HT1080 (cell line): ENCODE data around the gene PPP6R2. TPM values are rescaled to one million over a fixed set of nuclear protein-coding genes. Genes with fewer than 3 reads are reported as not detected.
A peak's percentile ranks its signal among the peaks of the same experiment; 100 is the strongest.
"Not testable (repeated sequence)": the region's sequence is repeated elsewhere in the genome, so short reads cannot be mapped to it uniquely, and the experiment has no call there.

Experiments used
- DNase-seq: peaks from one replicate; pipeline ENCODE4 v3.0.0-alpha.2; 2015; ENCODE audit warnings: low read depth
- total RNA-seq: library from RNA; depleted of rRNA; stranded (reverse); fragments of >200 nt; shearing (Covaris generic); gene quantifications from 2 replicates; pipeline ENCODE4 v1.2.3, GENCODE V29; 2014

The PPP6R2 gene
- total RNA-seq, 1 experiment from 2014 or later: 44.6 TPM

DNA sequence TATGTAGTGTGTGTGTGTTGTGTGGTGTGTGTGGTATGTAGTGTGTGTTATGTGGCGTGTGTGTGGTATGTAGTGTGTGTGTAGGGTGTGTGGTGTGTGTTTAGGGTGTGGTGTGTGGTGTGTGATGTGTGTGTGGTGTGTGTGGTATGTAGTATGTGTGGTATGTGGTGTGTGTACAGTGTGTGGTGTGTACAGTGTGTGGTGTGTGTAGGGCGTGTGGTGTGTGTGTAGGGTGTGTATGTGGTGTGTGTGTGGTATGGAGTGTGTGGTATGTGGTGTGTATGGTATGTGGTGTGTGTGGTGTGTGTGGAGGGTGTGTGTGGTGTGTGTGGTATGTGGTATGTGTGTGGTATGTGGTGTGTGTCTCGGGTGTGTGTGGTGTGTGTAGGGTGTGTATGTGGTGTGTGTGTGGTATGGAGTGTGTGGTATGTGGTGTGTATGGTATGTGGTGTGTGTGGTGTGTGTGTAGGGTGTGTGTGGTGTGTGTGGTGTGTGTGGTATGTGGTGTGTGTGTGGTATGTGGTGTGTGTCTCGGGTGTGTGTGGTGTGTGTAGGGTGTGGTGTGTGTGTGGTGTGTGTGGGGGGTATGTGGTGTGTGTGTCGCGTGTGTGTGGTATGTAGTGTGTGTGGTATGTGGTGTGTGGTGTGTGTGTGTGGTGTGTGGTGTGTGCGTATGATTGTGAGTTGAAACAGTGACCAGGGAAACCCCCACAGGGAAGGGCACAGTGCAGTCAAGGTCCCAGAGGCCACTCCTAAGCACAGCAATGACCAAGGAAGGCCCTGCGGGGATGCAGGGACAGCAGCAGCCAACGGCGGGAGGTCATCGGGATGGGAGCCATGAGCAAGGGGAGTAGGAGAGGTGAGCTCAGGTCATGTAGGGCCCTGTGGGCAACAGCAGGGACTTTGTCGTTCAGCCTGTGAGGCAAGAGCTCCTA is 2.9 kb upstream of the PPP6R2 start:
- no peak for DNase-seq

DNA sequence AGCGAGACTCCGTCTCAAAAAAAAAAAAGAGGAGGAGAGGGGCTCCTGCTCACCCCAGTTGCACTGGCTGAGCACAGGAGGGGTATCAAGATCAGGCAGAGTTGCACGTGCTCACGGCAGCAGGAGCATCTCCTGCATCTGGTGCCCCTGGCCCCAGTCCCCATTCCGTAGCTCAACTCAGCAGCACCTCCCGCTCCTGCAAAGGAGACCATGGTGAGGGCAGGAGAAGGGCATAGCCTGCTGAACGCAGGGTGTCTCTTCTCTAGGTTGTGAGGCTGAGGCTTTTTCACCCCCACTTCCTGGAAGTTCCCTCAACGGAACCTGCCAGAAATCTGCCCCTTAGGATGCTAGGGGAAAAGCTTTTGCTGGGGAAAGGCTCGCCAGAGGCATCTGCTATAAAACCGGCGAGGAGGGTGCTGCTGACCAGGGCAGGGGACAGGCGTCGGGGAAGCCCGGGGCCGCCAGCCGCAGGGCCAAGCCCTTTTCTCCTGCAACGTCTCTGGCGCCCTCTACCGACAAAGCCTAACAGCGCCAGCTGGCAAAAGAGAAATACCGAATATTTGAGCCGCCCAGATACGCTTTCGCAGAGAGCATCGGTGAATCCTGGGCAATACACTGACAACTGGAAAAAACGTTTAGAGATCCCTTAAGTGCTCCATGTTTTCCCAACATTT is 1.0 kb upstream of the PPP6R2 start:
- DNase-seq: peak; percentile 80

DNA sequence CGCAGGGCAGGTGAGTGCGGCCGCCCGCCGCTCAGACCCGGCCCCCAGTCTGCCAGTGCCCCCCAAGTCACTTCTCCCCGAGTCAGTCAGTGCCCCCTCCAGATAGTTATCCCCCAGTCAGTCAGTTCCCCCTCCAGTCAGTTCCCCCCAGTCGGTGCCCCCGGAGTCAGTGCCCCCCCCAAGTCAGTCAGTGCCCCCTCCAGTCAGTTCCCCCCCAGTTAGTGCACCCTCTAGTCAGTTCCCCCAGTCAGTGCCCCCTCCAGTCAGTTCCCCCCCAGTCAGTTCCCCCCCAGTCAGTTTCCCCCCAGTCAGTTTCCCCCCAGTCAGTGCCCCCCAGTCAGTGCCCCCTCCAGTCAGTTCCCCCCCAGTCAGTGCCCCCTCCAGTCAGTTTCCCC is 411 bp downstream of the PPP6R2 start:
- no peak for DNase-seq

DNA sequence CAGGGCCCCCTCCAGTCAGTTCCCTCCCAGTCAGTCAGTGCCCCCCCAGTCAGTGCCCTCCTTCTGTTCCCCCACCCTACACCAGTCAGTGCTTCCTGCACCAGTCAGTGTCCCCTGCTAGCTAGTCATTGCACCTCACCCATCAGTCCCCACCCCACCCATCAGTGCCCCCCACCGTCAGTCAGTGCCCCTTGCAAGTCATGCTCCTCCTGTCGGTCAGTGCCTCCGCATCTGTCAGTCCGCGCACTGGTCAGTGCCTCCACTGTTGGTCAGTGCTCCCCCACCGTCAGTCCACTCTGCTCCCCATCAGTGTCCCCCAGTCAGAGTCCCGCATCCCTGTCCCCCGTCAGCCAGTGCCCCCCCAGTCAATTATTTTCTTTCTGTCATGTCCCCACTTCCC is 3.3 kb downstream of the PPP6R2 start:
- no peak for DNase-seq

DNA sequence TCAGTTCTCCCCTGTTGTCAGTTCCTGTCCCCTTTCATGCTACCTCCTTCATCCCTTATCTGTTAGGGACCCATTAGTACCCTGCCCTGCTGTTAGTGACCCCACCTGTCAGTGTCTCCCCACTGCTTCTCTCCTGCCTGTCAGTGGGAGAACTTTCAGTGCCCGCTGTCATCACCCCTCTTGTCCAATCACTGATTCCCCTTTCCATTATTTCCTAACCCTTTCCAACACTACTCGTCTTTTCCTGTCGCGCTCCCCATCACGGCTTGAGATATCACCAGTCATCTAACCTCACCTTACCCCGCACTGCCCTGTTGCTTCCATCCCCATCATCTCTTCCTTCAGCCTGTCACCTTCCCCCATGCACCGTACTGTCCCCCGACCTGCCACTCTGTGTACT is 4.0 kb downstream of the PPP6R2 start:
- no peak for DNase-seq

DNA sequence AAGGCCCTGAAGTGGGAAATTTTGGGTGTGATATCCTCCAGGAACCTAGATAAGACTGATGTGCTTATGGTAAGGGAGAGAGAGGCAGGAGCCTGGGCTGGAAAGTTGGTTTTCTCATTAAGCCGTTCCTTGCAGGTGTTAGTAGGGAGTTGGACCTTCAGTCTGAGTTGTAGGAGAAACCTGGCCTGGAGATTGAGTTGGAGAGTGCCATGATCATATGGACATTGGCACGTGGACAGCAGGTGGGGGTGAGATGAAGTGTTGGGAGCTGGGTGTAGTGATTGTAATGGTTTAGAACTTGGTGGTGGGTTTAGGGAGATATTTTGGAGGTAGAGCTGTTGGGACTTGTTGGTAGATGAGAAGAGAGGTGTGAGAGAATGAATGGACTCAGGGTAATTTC is 4.9 kb downstream of the PPP6R2 start:
- DNase-seq: no peak

DNA sequence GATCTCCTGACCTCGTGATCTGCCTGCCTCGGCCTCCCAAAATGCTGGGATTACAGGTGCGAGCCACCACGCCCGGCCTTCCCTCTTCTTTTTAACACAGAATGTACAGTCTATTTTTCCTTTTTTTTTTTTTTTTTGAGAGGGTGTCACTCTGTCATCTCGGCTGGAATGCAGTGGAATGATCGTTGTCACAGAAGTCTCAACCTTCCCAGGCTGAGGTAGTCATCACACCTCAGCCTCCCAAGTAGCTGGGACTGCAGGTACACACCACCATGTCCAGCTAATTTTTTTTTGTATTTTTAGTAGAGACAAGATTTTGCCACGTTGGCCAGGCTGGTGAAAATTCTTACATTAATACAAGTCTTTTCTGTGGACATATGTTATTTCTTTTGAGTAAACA is 13.1 kb downstream of the PPP6R2 start:
- no peak for DNase-seq

DNA sequence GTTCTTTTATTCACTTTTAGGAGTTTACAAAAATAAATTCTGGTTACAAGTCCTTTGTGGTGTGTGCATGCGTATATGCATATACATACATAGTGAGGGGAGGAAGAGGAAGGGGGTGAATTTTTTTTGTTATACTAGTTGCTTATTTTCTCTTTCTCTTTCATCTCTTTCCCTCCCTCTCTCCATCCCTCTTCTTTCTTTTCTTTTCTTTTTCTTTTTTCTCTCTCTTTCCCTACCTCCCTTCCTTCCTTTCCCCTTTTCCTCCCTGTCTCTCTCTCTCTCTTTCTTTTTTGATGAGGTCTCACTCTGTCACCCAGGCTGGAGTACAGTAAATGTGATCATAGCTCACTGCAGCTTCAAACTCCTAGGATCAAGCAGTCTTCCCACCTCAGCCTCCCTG is 14.1 kb downstream of the PPP6R2 start:
- no peak for DNase-seq

DNA sequence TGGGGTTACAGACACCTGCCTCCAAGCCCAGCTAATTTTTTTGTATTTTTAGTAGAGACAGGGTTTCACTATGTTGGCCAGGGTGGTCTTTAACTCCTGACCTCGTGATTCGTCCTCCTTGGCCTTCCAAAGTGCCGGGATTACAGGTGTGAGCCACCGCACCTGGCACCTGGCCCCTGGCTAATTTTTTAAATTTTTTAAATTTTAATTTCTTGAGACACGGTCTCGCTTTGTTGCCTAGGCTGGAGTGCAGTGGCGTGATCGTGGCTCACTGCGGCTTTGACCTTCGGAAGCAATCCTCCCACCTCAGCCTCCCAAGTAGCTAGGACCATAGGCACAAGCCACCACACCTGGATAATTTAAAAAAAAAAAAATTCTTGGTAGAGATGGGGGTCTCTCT is 14.6 kb downstream of the PPP6R2 start:
- no peak for DNase-seq

DNA sequence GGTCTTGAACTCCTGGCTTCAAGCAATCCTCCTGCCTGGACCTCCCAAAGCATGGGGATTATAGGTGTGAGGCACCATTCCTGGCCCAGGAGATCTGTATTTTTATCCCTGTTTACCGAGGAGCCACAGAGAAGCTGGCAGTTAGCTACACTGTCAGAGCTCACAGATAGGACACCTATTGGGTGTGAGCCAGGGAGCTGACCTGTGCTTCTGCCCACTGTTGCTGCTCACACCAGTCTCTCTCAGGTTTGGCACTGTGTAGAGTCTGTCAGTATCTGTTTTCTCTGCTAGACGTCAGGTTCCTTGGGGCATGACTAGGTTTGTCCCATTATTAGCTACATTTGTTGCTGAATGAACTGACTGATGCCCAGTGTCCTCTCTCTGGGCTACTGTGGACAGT is 17.5 kb downstream of the PPP6R2 start:
- no peak for DNase-seq

DNA sequence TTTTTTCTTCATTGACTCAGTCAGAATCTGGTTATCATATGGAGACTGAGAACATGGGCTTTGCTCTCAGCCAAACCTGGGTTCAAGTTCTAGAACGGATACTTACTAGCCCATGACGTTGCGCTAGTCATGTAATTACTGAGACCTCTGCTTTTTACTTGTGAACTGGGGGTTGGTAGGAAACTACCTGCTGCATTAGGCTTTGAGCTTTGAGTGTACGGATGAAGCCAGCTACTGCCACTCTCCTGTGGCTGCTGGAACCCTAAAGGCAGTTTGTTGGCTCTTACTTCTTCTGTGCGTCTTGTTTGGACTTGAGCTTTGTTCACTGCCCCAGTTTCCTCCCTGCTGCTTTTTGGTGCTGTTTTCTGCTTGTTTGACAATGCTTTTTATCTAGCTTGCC is 18.1 kb downstream of the PPP6R2 start:
- no peak for DNase-seq

DNA sequence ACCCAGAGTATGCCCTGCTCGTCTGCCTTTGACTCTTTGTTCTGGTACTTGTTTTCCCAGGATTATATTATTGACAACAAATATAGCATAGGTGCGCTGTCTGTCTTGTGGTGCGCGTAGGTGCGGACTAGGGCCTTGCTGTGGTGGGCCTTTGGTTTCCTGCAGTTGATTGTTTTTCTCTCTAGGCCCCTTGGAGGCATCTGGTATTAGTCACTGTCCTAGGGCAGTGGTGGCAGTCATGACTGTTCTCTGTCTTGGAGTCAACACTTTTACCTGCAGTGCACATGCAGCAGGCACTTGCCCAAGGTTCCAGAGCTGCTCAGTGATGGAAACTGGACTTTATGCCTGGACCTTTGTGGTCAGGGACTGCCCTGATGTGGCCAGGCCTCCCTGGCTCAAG is 18.6 kb downstream of the PPP6R2 start:
- no peak for DNase-seq

DNA sequence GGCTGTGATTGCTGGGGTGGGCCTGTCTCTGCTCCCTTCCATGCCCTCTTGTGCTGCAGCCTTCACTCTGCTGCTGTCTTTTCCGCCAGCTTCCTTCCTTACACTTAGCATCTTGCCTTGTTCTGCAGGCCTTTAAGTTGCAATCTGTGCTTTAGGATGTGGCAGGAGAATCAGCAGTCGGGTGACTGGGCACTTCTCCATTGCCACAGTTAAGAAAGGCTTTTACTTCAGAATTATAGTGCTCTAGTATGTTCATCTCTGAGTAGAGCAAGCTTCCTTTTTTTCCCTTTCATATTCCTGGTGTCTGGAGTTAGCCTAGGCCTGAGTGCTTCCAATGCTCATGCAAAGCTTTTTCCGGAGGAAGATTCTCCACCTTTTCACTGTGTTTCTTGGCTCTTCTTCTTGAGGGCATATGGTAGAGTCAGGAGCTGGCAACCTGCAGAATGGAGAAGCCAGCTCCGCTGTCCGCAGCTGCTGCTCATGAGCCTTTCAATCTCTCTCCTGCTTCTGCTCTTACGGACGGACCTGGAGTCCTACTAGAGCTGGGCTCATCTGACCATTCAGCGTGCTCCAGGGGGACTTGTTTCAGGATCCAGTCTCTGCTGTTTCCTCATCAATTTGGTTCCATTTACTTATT is 20.2 kb downstream of the PPP6R2 start:
- DNase-seq: no peak

DNA sequence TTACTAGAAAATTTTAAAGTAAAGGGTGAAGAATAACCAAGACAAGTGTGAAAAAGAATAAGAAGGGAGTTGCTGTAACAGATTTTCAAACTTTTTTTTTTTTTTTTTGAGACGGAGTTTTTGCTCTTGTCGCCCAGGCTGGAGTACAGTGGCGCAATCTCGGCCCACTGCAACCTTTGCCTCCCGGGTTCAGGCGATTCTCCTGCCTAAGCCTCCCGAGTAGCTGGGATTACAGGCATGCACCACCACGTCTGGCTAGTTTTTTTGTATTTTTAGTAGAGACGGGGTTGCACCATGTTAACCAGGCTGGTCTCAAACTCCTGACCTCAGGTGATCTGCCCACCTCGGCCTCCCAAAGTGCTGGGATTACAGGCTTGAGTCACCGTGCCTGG is 20.7 kb downstream of the PPP6R2 start:
- DNase-seq: not testable (repeated sequence)

DNA sequence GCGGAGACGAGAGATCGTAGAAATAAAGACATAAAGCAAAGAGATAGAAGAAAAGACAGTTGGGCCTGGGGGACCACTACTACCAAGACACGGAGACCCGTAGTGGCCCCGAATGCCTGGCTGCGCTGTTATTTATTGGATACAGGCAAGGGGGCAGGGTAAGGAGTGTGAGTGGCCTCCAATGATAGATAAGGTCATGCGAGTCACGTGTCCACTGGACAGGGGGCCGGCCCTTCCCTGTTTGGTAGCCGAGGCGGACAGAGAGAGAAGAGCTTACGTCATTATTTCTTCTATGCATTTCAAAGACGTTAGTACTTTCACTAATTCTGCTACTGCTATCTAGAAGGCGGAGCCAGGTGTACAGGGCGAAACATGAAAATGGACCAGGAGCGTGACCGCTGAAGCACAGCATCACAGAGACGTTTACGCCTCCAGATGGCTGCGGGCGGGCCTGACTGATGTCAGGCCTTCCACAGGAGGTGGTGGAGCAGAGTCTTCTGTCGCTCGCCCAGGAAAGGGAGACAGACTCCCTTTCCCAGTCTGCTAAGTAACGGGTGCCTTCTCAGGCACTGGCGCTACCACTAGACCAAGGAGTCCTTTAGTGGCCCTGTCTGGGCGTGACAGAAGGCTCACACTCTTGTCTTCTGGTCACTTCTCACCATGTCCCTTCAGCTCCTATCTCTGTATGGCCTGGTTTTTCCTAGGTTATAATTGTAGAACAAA is 24.8 kb downstream of the PPP6R2 start:
- DNase-seq: no peak

DNA sequence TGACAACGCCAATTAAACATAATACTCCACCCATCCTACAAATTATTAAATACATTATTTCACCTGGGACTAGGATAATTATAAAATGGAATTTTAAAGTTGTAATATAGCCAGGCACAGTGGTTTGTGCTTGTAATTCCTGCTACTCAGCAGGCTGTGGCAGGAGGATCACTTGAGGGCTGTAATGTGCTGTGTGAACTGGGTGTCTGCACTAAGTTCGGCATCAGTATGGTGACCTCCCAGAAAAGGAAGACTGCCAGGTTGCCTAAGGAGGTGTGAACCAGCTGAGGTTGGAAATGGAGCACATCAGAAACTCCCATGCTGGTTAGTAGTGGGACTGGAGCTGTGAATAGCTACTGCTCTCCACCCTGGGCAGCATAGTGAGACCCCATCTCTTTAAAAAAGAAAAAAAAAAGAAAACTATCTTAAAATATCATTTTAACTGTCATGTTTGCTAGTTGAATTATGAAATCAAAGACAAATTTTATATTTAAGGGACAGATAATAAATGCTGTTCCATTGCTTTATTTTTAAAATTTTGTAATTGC is 28.0 kb downstream of the PPP6R2 start:
- DNase-seq: no peak

DNA sequence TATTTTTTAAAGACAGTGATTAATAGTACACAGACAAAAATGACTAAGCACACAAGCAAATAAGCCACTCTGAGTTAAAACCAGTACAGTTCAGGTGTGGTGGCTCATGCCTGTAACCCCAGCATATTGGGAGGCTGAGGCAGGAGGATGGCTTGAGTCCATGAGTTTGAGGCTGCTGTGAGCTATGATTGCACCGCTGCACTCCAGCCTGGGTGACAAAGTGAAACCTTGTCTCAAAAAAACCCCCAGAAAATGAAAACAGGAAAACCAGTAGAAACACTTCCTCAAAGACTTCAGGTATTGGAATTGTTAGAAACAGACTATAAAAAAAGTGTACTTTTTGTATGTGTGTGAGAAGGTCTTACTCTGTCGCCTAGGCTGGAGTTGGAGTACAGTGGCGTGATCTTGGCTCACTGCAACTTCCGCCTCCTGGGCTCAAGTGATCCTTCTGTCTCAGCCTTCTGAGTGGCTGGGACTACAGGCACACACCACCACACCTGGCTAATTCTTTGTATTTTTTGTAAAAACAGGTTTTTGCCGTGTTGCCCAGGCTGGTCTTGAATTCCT is 33.0 kb downstream of the PPP6R2 start:
- no peak for DNase-seq

DNA sequence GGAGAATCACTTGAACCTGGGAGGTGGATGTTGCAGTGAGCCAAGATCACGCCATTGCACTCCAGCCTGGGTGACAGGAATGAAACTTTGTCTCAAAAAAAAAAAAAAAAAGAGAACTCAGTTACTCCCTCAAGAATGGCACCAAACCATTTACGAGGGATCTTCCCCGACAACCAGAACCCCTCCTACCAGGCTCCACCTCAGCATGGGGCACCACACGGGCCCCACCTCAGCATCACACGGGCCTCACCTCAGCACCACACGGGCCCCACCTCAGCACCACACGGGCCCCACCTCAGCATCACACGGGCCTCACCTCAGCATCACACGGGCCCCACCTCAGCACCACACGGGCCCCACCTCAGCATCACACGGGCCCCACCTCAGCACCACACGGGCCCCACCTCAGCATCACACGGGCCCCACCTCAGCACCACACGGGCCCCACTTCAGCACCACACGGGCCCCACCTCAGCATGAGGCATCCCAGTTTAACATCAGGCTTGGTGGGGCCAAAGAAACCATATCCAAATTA is 38.0 kb downstream of the PPP6R2 start:
- not testable (repeated sequence) for DNase-seq

DNA sequence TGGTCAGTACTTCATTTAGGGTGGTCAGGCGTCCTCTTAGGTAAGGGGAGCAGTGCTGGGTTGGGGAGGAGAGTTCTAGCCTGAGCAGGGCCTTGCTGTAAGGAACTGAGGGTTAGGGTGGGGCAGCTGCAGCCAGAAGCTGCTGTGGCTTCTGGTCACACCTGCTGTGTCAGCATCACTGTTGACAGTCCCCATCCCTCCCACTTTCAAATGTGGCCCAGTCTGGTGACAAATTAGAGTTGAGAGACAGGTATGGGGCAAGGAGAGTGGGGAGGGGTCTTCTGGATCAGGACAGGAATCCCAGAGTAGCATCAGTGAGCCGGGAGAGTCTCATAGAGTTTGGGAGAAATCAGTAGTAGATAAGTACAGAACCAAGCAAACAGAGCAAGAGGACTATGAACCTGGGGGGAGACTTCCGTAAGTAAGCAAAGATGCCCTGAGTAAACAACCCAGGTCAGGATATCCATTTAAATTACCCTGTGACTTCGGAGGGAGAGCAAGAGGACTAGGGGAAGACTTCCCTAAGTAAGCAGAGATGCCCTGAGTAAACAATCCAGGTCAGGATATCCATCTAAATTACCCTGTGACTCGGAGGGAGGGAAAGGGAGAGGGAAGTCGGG is 53.7 kb downstream of the PPP6R2 start:
- DNase-seq: peak; percentile 20

DNA sequence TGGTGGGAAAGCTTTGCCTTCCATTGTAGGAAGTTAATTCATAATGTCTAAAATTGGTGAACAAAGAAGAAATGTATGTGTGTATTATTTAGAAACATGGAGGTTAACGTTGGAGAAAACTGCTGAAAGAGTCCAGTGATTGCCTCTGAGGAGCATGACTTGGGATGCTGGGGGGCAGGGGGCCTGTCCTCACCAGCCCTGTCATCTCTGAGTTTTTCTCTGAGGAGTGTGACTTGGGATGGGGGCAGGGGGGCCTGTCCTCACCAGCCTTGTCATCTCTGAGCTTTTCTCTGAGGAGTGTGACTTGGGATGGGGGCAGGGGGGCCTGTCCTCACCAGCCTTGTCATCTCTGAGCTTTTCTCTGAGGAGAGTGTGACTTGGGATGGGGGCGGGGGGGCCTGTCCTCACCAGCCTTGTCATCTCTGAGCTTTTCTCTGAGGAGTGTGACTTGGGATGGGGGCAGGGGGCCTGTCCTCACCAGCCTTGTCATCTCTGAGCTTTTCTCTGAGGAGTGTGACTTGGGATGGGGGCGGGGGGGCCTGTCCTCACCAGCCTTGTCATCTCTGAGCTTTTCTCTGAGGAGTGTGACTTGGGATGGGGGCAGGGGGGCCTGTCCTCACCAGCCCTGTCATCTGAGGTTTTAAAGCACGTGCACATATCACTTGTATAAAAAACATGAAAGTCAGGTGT is 54.4 kb downstream of the PPP6R2 start:
- DNase-seq: not testable (repeated sequence)
